B cell (primary cell): ENCODE results near the gene ACOD1. TPM values are rescaled to one million over a fixed set of nuclear protein-coding genes. Genes with fewer than 3 reads are reported as not detected.

Source experiments
- ATAC-seq: fragments of 200-7000 bp; cut with Tn5 transposase; one replicate; pipeline ENCODE4 v1.10.0; 2021; ENCODE audit warnings: low read depth, mild to moderate bottlenecking, moderate number of reproducible peaks, moderate library complexity
- CTCF ChIA-PET: fragments of 350-600 bp; sonication (Branson Sonifier 250); formaldehyde crosslinking; loops from one replicate; lab custom pipeline; 2021; ENCODE audit warnings: antibody characterized with exemption, inconsistent platforms; lab: Charles Lee
- POLR2A ChIA-PET: fragments of 350-600 bp; sonication (Branson Sonifier 250); formaldehyde crosslinking; loops from one replicate; lab custom pipeline; 2021; ENCODE audit warnings: antibody characterized with exemption; lab: Charles Lee
- DNase-seq: peaks from one replicate; pipeline ENCODE4 v3.0.0; 2013
- H2AFZ ChIP-seq: 2 replicates; pipeline ENCODE4 v1.6.1; 2012; ENCODE audit warnings: mild to moderate bottlenecking, low read depth, low read length; ENCODE audit not compliant: insufficient read depth, poor library complexity, severe bottlenecking
- H3K27ac ChIP-seq, 2 donors: 1 replicate in 1 of 2; 2 replicates in 1 of 2; pipeline ENCODE4 v1.5.1; 2012 to 2013; ENCODE audit warnings: low read length in 2 of 2, mild to moderate bottlenecking in 2 of 2, moderate library complexity in 1 of 2
- H3K27me3 ChIP-seq, 4 experiments: fragments of 200-600 bp in 1 of 4; sonication (generic) in 1 of 4; replicated peaks in 1 of 4; 1 replicate in 2 of 4; 2 replicates in 2 of 4; pipeline versions ENCODE4 v1.6.1 to v1.7.0; 2013 to 2016; ENCODE audit warnings: low read length in 3 of 4, mild to moderate bottlenecking in 2 of 4, mixed read lengths in 1 of 4, moderate library complexity in 1 of 4; ENCODE audit not compliant: insufficient read depth in 4 of 4, control insufficient read depth in 3 of 4; ENCODE audit errors: control extremely low read depth in 1 of 4
- H3K36me3 ChIP-seq, 2 experiments: replicated peaks in 1 of 2; 1 replicate in 1 of 2; 2 replicates in 1 of 2; pipeline versions ENCODE4 v1.6.1 to v1.7.1; 2013; ENCODE audit warnings: low read length in 1 of 2; ENCODE audit not compliant: insufficient read depth in 2 of 2, control insufficient read depth in 1 of 2; ENCODE audit errors: control extremely low read depth in 1 of 2, extremely low read depth in 1 of 2
- H3K4me1 ChIP-seq, 2 donors: fragments of 200-600 bp in 1 of 2; sonication (generic) in 1 of 2; 1 replicate in 1 of 2; 2 replicates in 1 of 2; pipeline versions ENCODE4 v1.5.1 to v1.6.1; 2013 to 2017; ENCODE audit warnings: low read length in 2 of 2; ENCODE audit not compliant: control insufficient read depth in 2 of 2, insufficient read depth in 2 of 2
- H3K4me2 ChIP-seq: replicated peaks from 2 replicates; pipeline ENCODE3; 2012; ENCODE audit warnings: mild to moderate bottlenecking, low read depth, low read length; ENCODE audit not compliant: poor library complexity, severe bottlenecking
- H3K4me3 ChIP-seq, 5 experiments: fragments of 200-600 bp in 1 of 5; sonication (generic) in 1 of 5; 1 replicate in 3 of 5; 2 replicates in 2 of 5; pipeline versions ENCODE4 v1.5.1 to v1.7.0; 2011 to 2016; ENCODE audit warnings: low read length in 4 of 5, mild to moderate bottlenecking in 4 of 5, low read depth in 2 of 5, control low read depth in 1 of 5, moderate library complexity in 1 of 5; ENCODE audit not compliant: insufficient read depth in 1 of 5; ENCODE audit errors: control extremely low read depth in 1 of 5, extremely low read depth in 1 of 5
- H3K79me2 ChIP-seq: fragments of 200-600 bp; sonication (generic); one replicate; pipeline ENCODE4 v1.6.0; 2016; ENCODE audit warnings: low read length; ENCODE audit not compliant: control insufficient read depth, insufficient read depth
- H3K9ac ChIP-seq: fragments of 200-600 bp; sonication (generic); 2 replicates; pipeline ENCODE4 v1.6.1; 2017; ENCODE audit warnings: mild to moderate bottlenecking, low read length, moderate library complexity
- H3K9me3 ChIP-seq, 3 donors: one replicate each; pipeline versions ENCODE4 v1.6.1 to v1.7.1; 2013; ENCODE audit warnings: low read length in 2 of 3; ENCODE audit not compliant: control insufficient read depth in 2 of 3, insufficient read depth in 1 of 3; ENCODE audit errors: control extremely low read depth in 1 of 3
- H4K20me1 ChIP-seq: 2 replicates; pipeline ENCODE4 v1.6.0; 2012; ENCODE audit warnings: mild to moderate bottlenecking, low read length; ENCODE audit not compliant: insufficient read depth, control insufficient read depth, poor library complexity, severe bottlenecking
- H3K27ac Mint-ChIP-seq: one replicate; pipeline ENCODE4 v1.8.0; 2021; ENCODE audit warnings: mixed read lengths
- H3K27me3 Mint-ChIP-seq: one replicate; pipeline ENCODE4 v1.8.0; 2021; ENCODE audit warnings: mixed read lengths
- H3K4me1 Mint-ChIP-seq: one replicate; pipeline ENCODE4 v1.8.0; 2021; ENCODE audit warnings: mixed read lengths
- H3K4me3 Mint-ChIP-seq: one replicate; pipeline ENCODE4 v1.8.0; 2021; ENCODE audit warnings: mixed read lengths
- H3K9me3 Mint-ChIP-seq: one replicate; pipeline ENCODE4 v1.8.0; 2022; ENCODE audit warnings: mixed read lengths; ENCODE audit not compliant: insufficient read depth
- CTCF ChIP-seq: fragments of 200-600 bp; IDR thresholded peaks from one replicate; pipeline ENCODE4 v1.8.0; 2022; ENCODE audit warnings: antibody characterized with exemption, mild to moderate bottlenecking
- EZH2 ChIP-seq: IDR thresholded peaks from 2 replicates; pipeline ENCODE4 v1.6.1; 2012; ENCODE audit warnings: borderline replicate concordance, low read depth, mild to moderate bottlenecking, moderate library complexity, low read length; ENCODE audit not compliant: insufficient read depth, poor library complexity, severe bottlenecking
- WGBS: methylation state at CpG from one replicate; pipeline ENCODE4 v1.1.5; 2013; ENCODE audit warnings: missing lambda C conversion rate; ENCODE audit not compliant: insufficient coverage; 5-methylcytosine and 5-hydroxymethylcytosine counted together
- intact Hi-C: fragments of 100-400 bp; cut with micrococcal nuclease; formaldehyde crosslinking; loops from one replicate; pipeline ENCODE4 v1.10.0; 2022
- polyA plus RNA-seq: library from polyadenylated mRNA; depleted of rRNA; stranded (reverse); fragments of >200 nt; gene quantifications from 2 replicates; pipeline ENCODE4 v1.2.3, GENCODE V29; 2012
- total RNA-seq, 2 donors: library from RNA; stranded (reverse); fragments of 120-200 nt in 1 of 2; gene quantifications; 1 replicate in 1 of 2; 2 replicates in 1 of 2; pipeline versions ENCODE4 v1.2.3 to v1.2.4, GENCODE V29; 2013 to 2022

The ACOD1 gene
- total and polyA plus RNA-seq, 2 donors (not counting 1 experiment from before 2014, with no cell fraction given): not detected

GRCh38 chr13:76929320-76929719 is 19.0 kb upstream of the ACOD1 start:
- Histone ChIP-seq H4K20me1 (no peaks in the 10 kb centered on the region), H3K4me2 (no peak overlapping the region), H3K4me1 (no peaks in the 10 kb centered on the region), H3K79me2 (no peaks in the 10 kb centered on the region), H3K27me3 (peaks cover 0 to 2% (median under 1%) of the 10 kb centered on the region in 4 experiments), H3K36me3 (no peaks in the 10 kb centered on the region), H3K9me3 (peaks cover 0 to 3% (median 0%) of the 10 kb centered on the region in 3 donors), H3K9ac (no peak overlapping the region), H2AFZ (no peak overlapping the region), H3K4me3 (no peak overlapping the region), H3K27ac (no peak overlapping the region)
- CTCF ChIA-PET: no interaction called here
- DNase-seq (no peak), ATAC-seq (no peak)
- no peaks in the 10 kb centered on the region for H3K4me1 Mint-ChIP-seq
- POLR2A ChIA-PET: no interaction called here
- H3K27ac Mint-ChIP-seq: no peak overlapping the region
- intact Hi-C loops: no loop called here
- peaks cover 9% of the 10 kb centered on the region for H3K27me3 Mint-ChIP-seq
- TF ChIP-seq EZH2: no peak
- TF ChIP-seq CTCF: no peak
- H3K4me3 Mint-ChIP-seq: no peak overlapping the region
- 75% methylated on average over 3 of the region's 8 CpGs for WGBS
- no peaks in the 10 kb centered on the region for H3K9me3 Mint-ChIP-seq

- no peak overlapping the region for H2AFZ ChIP-seq
- intact Hi-C loops: no loop called here
- POLR2A ChIA-PET: no interaction called here
Measured at GRCh38 chr13:76929851-76930374, 18.4 kb upstream of the ACOD1 start.

More at GRCh38 chr13:76929851-76930374, 18.4 kb upstream of the ACOD1 start:
- no peaks in the 10 kb centered on the region for H3K9me3 Mint-ChIP-seq
- H3K27ac Mint-ChIP-seq: no peak overlapping the region
- no peak overlapping the region for H3K4me2 ChIP-seq
- no peaks in the 10 kb centered on the region for H3K36me3 ChIP-seq
- no peak overlapping the region for H3K9ac ChIP-seq
- H3K4me1 Mint-ChIP-seq: no peaks in the 10 kb centered on the region
- H3K27me3 Mint-ChIP-seq: peaks cover 6% of the 10 kb centered on the region
- no peaks in the 10 kb centered on the region for H3K79me2 ChIP-seq
- H3K4me3 ChIP-seq: no peak overlapping the region
- H4K20me1 ChIP-seq: no peaks in the 10 kb centered on the region
- no peak for ATAC-seq
- 92% methylated on average over 2 of the region's 2 CpGs for WGBS
- TF ChIP-seq CTCF (no peak), EZH2 (no peak)
- H3K4me1 ChIP-seq: no peaks in the 10 kb centered on the region
- H3K27ac ChIP-seq: no peak overlapping the region
- no peak for DNase-seq
- H3K4me3 Mint-ChIP-seq: no peak overlapping the region
- peaks cover 0 to 2% (median under 1%) of the 10 kb centered on the region in 4 experiments for H3K27me3 ChIP-seq
- peaks cover 0 to 3% (median 0%) of the 10 kb centered on the region in 3 donors for H3K9me3 ChIP-seq
- CTCF ChIA-PET: no interaction called here
